ENCODE results near the gene GARIN5B. TPM values are rescaled to one million over a fixed set of nuclear protein-coding genes. Genes with fewer than 3 reads are reported as not detected.

The GARIN5B gene
- polyA plus RNA-seq, 2 of the 4 experiments (the other 2 are of a cell fraction), result 0.05 TPM; not detected in 1

DNA sequence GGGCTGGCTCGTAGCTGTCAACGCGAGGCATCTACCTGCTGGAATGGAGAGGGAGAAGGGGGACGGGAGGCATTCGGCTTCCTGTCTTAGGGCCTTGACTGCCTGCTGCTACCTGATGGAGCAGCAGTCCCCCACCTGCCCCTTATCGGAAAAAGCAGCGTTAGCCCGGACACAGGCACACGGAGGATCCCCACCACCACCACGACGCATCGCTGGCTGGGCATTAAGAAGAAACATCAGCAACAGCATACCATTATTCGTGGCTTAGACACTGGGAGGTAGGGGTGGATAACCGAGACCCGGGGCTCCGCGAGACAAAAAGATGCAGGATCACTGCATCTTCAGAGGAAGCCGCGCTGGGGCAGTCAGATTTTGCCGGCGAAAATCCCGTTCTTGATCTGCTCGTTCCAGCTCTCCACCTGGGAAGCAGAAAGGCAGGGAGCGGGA is 9.7 kb downstream of the GARIN5B start:
- WGBS (ENCODE audit: missing lambda C conversion rate), result 19% methylated on average over 24 of the region's 24 CpGs
- Histone ChIP-seq H3K9me3 (no peaks in the 10 kb centered on the region), H3K4me2 (peak overlapping the region; percentile 82), H3K4me3 (peak overlapping the region; percentile 50), H3K4me1 (peaks cover 12% of the 10 kb centered on the region), H3K27ac (peak overlapping the region in 1 of 2 experiments; percentile 84; a peak in 3 of 6 replicates)
- TF ChIP-seq, protein P1, sequence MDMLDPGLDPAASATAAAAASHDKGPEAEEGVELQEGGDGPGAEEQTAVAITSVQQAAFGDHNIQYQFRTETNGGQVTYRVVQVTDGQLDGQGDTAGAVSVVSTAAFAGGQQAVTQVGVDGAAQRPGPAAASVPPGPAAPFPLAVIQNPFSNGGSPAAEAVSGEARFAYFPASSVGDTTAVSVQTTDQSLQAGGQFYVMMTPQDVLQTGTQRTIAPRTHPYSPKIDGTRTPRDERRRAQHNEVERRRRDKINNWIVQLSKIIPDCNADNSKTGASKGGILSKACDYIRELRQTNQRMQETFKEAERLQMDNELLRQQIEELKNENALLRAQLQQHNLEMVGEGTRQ (IDR thresholded peaks at IDR 0.05), result no peak
- TF ChIP-seq POLR2A (IDR thresholded peaks at IDR 0.05; ENCODE audit: low read length), result no peak
- no peak for TF ChIP-seq HEYL (CRISPR knock-in tag; IDR thresholded peaks at IDR 0.05)
- TF ChIP-seq NPAS2 (CRISPR knock-in tag; IDR thresholded peaks at IDR 0.05; ENCODE audit: borderline replicate concordance), result no peak
- TF ChIP-seq POLR2AphosphoS2 (conservative IDR thresholded peaks at IDR 0.05; ENCODE audit: low read length), result no peak
- no peak for TF ChIP-seq CEBPB (IDR thresholded peaks at IDR 0.05)
- TF ChIP-seq CBX8 (IDR thresholded peaks at IDR 0.05), result no peak
- TF ChIP-seq, protein P2, sequence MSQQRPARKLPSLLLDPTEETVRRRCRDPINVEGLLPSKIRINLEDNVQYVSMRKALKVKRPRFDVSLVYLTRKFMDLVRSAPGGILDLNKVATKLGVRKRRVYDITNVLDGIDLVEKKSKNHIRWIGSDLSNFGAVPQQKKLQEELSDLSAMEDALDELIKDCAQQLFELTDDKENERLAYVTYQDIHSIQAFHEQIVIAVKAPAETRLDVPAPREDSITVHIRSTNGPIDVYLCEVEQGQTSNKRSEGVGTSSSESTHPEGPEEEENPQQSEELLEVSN (IDR thresholded peaks at IDR 0.05; ENCODE audit: borderline replicate concordance, low read depth), result no peak
- no peak for TF ChIP-seq HDAC2 (IDR thresholded peaks at IDR 0.05)
- TF ChIP-seq, protein P3, sequence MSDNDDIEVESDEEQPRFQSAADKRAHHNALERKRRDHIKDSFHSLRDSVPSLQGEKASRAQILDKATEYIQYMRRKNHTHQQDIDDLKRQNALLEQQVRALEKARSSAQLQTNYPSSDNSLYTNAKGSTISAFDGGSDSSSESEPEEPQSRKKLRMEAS (IDR thresholded peaks at IDR 0.05), result no peak; the same call in 1 of the 2 replicates
- no peak for TF ChIP-seq MYC (IDR thresholded peaks at IDR 0.05; ENCODE audit: borderline replicate concordance, low read length)
- TF ChIP-seq SREBF2 (IDR thresholded peaks at IDR 0.05), result no peak
- TF ChIP-seq RCOR1 (IDR thresholded peaks at IDR 0.05; ENCODE audit: low read depth, low read length), result no peak
- TF ChIP-seq EP300 (IDR thresholded peaks at IDR 0.05), result no peak
- TF ChIP-seq MAFK (IDR thresholded peaks at IDR 0.05; ENCODE audit: partially characterized antibody), result no peak
- no peak for TF ChIP-seq EHMT2 (IDR thresholded peaks at IDR 0.05; ENCODE audit: low read depth)
- TF ChIP-seq, protein P4, sequence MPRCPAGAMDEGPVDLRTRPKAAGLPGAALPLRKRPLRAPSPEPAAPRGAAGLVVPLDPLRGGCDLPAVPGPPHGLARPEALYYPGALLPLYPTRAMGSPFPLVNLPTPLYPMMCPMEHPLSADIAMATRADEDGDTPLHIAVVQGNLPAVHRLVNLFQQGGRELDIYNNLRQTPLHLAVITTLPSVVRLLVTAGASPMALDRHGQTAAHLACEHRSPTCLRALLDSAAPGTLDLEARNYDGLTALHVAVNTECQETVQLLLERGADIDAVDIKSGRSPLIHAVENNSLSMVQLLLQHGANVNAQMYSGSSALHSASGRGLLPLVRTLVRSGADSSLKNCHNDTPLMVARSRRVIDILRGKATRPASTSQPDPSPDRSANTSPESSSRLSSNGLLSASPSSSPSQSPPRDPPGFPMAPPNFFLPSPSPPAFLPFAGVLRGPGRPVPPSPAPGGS (IDR thresholded peaks at IDR 0.05), result no peak
- TF ChIP-seq FOSB (CRISPR knock-in tag; IDR thresholded peaks at IDR 0.05), result no peak
- no peak for TF ChIP-seq CHD4 (IDR thresholded peaks at IDR 0.05; ENCODE audit: borderline replicate concordance)
- TF ChIP-seq HOXB13 (CRISPR knock-in tag; IDR thresholded peaks at IDR 0.05; ENCODE audit: low read depth), result no peak
- DNase-seq (ENCODE audit: low read depth in 1 of 2, low spot score in 1 of 2) (no peak), FAIRE-seq (no peak), ATAC-seq (peak; percentile 8 to 11)
- CTCF ChIA-PET, result interaction anchor here (1.5 to 3.2 kb wide), 3 partner anchors 14 to 51 kb away, joined by 4 to 18 read pairs (median 9); partner anchors contain the start of gene KMT5C
- POLR2A ChIA-PET, result interaction anchor here (1.0 to 2.0 kb wide), 2 partner anchors 14 to 54 kb away, joined by 3 to 10 read pairs; partner anchors contain the start of genes KMT5C and UBE2S

DNA sequence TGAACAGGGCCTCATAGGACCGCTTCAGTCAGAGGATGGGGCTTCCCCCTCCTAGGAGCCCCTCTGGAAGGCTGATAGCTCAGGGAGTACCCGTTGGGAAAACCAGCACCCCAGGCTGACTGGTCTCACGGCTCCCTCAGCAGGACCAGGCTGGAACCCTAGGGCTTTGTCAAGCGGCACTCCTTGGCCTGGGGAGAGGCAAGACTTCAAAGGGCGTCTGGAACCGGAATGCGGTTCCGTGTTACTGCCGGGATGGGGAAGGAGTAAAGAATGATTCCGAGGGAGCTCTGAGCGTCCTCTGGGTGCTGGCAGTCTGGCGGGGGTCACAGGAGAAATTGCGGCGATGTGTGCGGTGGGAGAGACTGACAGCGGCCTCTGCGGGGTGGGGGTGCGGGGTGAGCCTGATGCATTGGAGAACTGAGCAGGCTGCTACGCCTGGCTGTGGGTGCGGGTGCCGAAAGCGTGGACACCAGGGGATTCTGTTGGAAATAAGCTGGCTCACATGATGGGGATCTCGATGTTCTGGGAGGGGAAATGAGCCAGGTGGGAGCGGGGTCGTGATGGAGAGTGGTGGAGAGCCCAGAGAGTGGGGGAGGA is 10.4 kb downstream of the GARIN5B start:
- no peak for ATAC-seq

More for the DNA sequence above, 10.4 kb downstream of the GARIN5B start:
- POLR2A ChIA-PET, result interaction anchor here (1.0 to 2.0 kb wide), 2 partner anchors 13 to 55 kb away, joined by 3 to 10 read pairs; partner anchors contain the start of genes KMT5C and UBE2S
- Histone ChIP-seq H3K27ac (no peak overlapping the region), H3K4me3 (no peak overlapping the region), H3K9me3 (no peaks in the 10 kb centered on the region), H3K4me2 (peak overlapping the region; percentile 82), H3K4me1 (peaks cover 12% of the 10 kb centered on the region)
- DNase-seq (ENCODE audit: low read depth in 1 of 2, low spot score in 1 of 2), result no peak
- CTCF ChIA-PET, result interaction anchor here (0.5 to 3.2 kb wide), 8 partner anchors 8 to 282 kb away, joined by 3 to 18 read pairs (median 4); partner anchors contain the start of genes KMT5C, TMEM150B and TMEM238
- WGBS (ENCODE audit: missing lambda C conversion rate), result 66% methylated on average over 25 of the region's 25 CpGs
- TF ChIP-seq HOXB13 (CRISPR knock-in tag; IDR thresholded peaks at IDR 0.05; ENCODE audit: low read depth), result no peak
- TF ChIP-seq POLR2AphosphoS2 (conservative IDR thresholded peaks at IDR 0.05; ENCODE audit: low read length), result no peak
- no peak for TF ChIP-seq ZSCAN20 (CRISPR knock-in tag; IDR thresholded peaks at IDR 0.05)
- no peak for FAIRE-seq

All from A549 (cell line).